Measurements from ENCODE around the gene GRAMD1B.

DNA sequence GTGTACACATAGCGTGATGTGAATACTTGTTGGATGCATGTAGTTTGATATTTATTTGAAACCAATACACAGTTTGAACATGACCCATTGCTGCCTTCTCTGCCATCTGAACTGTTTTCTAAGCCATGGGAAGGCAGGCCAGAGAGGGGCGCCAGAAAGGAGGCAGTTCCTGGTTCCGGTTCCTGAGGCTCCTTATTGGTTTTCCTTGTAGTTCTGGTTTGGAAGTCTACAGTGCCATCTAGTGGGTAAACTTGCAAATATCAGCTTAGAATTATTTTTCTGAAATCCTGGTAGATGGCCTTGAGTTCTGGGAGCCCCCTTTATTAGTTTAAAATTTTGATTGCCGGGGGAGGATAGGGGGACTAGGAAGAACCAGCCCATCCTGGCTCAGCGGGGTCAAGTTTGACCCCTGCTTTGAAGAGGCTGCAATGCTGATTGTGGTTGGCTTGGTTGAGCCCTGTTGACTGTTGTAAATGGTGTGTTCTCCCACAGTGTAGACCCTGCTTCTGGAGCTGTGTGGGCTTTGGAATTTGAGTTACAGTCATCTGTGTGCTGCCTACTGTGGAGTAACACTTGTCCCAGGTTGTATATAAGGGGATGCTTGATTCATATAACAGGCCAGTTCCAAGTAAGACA, 48.4 kb downstream of the GRAMD1B start:
- TF ChIP-seq, protein P1, sequence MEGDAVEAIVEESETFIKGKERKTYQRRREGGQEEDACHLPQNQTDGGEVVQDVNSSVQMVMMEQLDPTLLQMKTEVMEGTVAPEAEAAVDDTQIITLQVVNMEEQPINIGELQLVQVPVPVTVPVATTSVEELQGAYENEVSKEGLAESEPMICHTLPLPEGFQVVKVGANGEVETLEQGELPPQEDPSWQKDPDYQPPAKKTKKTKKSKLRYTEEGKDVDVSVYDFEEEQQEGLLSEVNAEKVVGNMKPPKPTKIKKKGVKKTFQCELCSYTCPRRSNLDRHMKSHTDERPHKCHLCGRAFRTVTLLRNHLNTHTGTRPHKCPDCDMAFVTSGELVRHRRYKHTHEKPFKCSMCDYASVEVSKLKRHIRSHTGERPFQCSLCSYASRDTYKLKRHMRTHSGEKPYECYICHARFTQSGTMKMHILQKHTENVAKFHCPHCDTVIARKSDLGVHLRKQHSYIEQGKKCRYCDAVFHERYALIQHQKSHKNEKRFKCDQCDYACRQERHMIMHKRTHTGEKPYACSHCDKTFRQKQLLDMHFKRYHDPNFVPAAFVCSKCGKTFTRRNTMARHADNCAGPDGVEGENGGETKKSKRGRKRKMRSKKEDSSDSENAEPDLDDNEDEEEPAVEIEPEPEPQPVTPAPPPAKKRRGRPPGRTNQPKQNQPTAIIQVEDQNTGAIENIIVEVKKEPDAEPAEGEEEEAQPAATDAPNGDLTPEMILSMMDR (IDR thresholded peaks at IDR 0.05; ENCODE audit: poor library complexity) = peak; percentile 83
- TF ChIP-seq EZH2 (IDR thresholded peaks at IDR 0.05; ENCODE audit: borderline replicate concordance) (no peak), EZH2phosphoT487 (IDR thresholded peaks at IDR 0.05; ENCODE audit: low read depth, severe bottlenecking, unreplicated experiment) (no peak)
